HepG2 (cell line): ENCODE measurements around the gene MRPL51. TPM values are rescaled to one million over a fixed set of nuclear protein-coding genes. Genes with fewer than 3 reads are reported as not detected.

ENCODE experiments used
- DNMT1 ChIP-seq: sonication (generic); formaldehyde crosslinking; IDR thresholded peaks from 2 replicates; pipeline ENCODE4 v1.5.1; 2020; ENCODE audit warnings: mild to moderate bottlenecking, missing genetic modification reagents
- FOXA1 ChIP-seq, 2 experiments: fragments of 450-650 bp in 1 of 2; sonication (generic) in 1 of 2; formaldehyde crosslinking in 1 of 2; IDR thresholded peaks; 2 replicates each; pipeline versions ENCODE4 v1.4.0 to v1.6.1; 2016 to 2020; ENCODE audit warnings: missing genetic modification reagents in 1 of 2
- FOXK2 ChIP-seq: fragments of 450-650 bp; IDR thresholded peaks from 2 replicates; pipeline ENCODE4 v1.6.1; 2016
- GATA4 ChIP-seq: sonication (generic); IDR thresholded peaks from 2 replicates; pipeline ENCODE4 v1.6.1; 2016; ENCODE audit warnings: antibody characterized with exemption, low read depth, borderline replicate concordance
- HNRNPH1 ChIP-seq: fragments of 200-400 bp; formaldehyde crosslinking; optimal IDR thresholded peaks from 2 replicates; pipeline ENCODE3; 2017; ENCODE audit warnings: mild to moderate bottlenecking, low read depth, low read length
- KAT8 ChIP-seq: IDR thresholded peaks from 2 replicates; pipeline ENCODE4 v1.6.1; 2016; ENCODE audit warnings: missing genetic modification reagents, missing compliant biosample characterization
- MYC ChIP-seq: sonication (generic); formaldehyde crosslinking; IDR thresholded peaks from 2 replicates; pipeline ENCODE4 v1.9.0; 2021; ENCODE audit warnings: missing genetic modification reagents, borderline replicate concordance
- PBX2 ChIP-seq: IDR thresholded peaks from 2 replicates; pipeline ENCODE4 v1.6.1; 2016; ENCODE audit warnings: control low read depth
- RBAK ChIP-seq: sonication (generic); formaldehyde crosslinking; IDR thresholded peaks from 2 replicates; pipeline ENCODE4 v1.5.1; 2020; ENCODE audit warnings: mild to moderate bottlenecking, missing genetic modification reagents
- RFX3 ChIP-seq: IDR thresholded peaks from 2 replicates; pipeline ENCODE4 v1.6.1; 2016; ENCODE audit warnings: missing biosample characterization, missing genetic modification reagents
- RFXAP ChIP-seq: sonication (generic); formaldehyde crosslinking; IDR thresholded peaks from 2 replicates; pipeline ENCODE4 v1.4.0; 2020; ENCODE audit warnings: missing genetic modification reagents, borderline replicate concordance
- SMAD9 ChIP-seq: sonication (generic); formaldehyde crosslinking; IDR thresholded peaks from 2 replicates; pipeline ENCODE4 v1.5.1; 2020; ENCODE audit warnings: mild to moderate bottlenecking, missing genetic modification reagents
- SSRP1 ChIP-seq: IDR thresholded peaks from 2 replicates; pipeline ENCODE4 v1.6.1; 2016; ENCODE audit warnings: control low read depth
- SYNCRIP ChIP-seq: fragments of 200-400 bp; formaldehyde crosslinking; IDR thresholded peaks from 2 replicates; pipeline ENCODE4 v1.6.1; 2018; ENCODE audit warnings: mild to moderate bottlenecking, low read depth, low read length; ENCODE audit not compliant: insufficient read depth
- TCF12 ChIP-seq, 2 experiments: fragments of 450-650 bp in 1 of 2; sonication (generic) in 1 of 2; formaldehyde crosslinking in 1 of 2; IDR thresholded peaks; 2 replicates each; pipeline versions ENCODE4 v1.6.1 to v1.8.0; 2017 to 2022; ENCODE audit warnings: antibody characterized with exemption in 1 of 2, mild to moderate bottlenecking in 1 of 2, missing genetic modification reagents in 1 of 2, moderate library complexity in 1 of 2
- THAP11 ChIP-seq: IDR thresholded peaks from 2 replicates; pipeline ENCODE4 v1.6.1; 2016; ENCODE audit warnings: missing biosample characterization, missing genetic modification reagents
- ZBTB10 ChIP-seq: sonication (generic); formaldehyde crosslinking; IDR thresholded peaks from 2 replicates; pipeline ENCODE4 v1.4.0; 2020; ENCODE audit warnings: missing genetic modification reagents, borderline replicate concordance
- ZBTB26 ChIP-seq: IDR thresholded peaks from 2 replicates; pipeline ENCODE4 v1.6.1; 2016; ENCODE audit warnings: missing compliant biosample characterization, missing genetic modification reagents, borderline replicate concordance
- ZBTB3 ChIP-seq: sonication (generic); formaldehyde crosslinking; IDR thresholded peaks from 2 replicates; pipeline ENCODE4 v1.4.0; 2020; ENCODE audit warnings: low read depth, mild to moderate bottlenecking, moderate library complexity, missing genetic modification reagents, borderline replicate concordance
- ZFX ChIP-seq: sonication (generic); formaldehyde crosslinking; IDR thresholded peaks from 2 replicates; pipeline ENCODE4 v1.4.0; 2020; ENCODE audit warnings: mild to moderate bottlenecking, low read depth, missing genetic modification reagents, moderate library complexity
- ZNF556 ChIP-seq: sonication (generic); formaldehyde crosslinking; IDR thresholded peaks from 2 replicates; pipeline ENCODE4 v1.4.0; 2020; ENCODE audit warnings: mild to moderate bottlenecking, missing genetic modification reagents, borderline replicate concordance
- ZNF616 ChIP-seq: sonication (generic); formaldehyde crosslinking; IDR thresholded peaks from 2 replicates; pipeline ENCODE4 v1.5.0; 2020; ENCODE audit warnings: low read depth, mild to moderate bottlenecking, missing genetic modification reagents
- ZSCAN21 ChIP-seq: sonication (generic); formaldehyde crosslinking; IDR thresholded peaks from 2 replicates; pipeline ENCODE4 v1.8.0; 2022; ENCODE audit warnings: mild to moderate bottlenecking, missing genetic modification reagents, moderate library complexity, borderline replicate concordance
- polyA plus RNA-seq, 8 experiments: library from polyadenylated mRNA; depleted of rRNA in 3 of 8; stranded (reverse) in 7 of 8; unstranded in 1 of 8; fragments of >200 nt; fragmentation: Illumina TruSeq in 4 of 8; extraction: Trizol in 4 of 8; gene quantifications; 2 replicates each; pipeline versions ENCODE4 v1.2.1 to v1.2.3, GENCODE V29; 2011 to 2016; ENCODE audit warnings: low read depth in 4 of 8, missing spikeins in 1 of 8, mixed read lengths in 1 of 8; ENCODE audit not compliant: insufficient read depth in 1 of 8
- total RNA-seq, 5 experiments: library from RNA; depleted of rRNA; stranded (reverse); fragments of >200 nt; fragmentation: Illumina TruSeq; extraction: Trizol; gene quantifications; 2 replicates each; pipeline ENCODE4 v1.2.3, GENCODE V29; 2016; ENCODE audit warnings: low read depth in 1 of 5

MRPL51 gene
- total and polyA plus RNA-seq, 2 of the 13 experiments (the other 11 are each of a cell fraction or from before 2014, with no cell fraction given) = 64.8 to 278 TPM

- TF ChIP-seq ZBTB3 (CRISPR knock-in tag) = no peak
- TF ChIP-seq KAT8 (CRISPR knock-in tag) = no peak
- TF ChIP-seq HNRNPH1 = peak; percentile 57
- TF ChIP-seq FOXK2 = no peak
- no peak for TF ChIP-seq ZBTB26 (CRISPR knock-in tag)
- TF ChIP-seq RFXAP = no peak
- no peak for TF ChIP-seq THAP11 (CRISPR knock-in tag)
- TF ChIP-seq RFX3 (CRISPR knock-in tag) = no peak
- no peak for TF ChIP-seq ZBTB10
- TF ChIP-seq SYNCRIP = no peak
- TF ChIP-seq FOXA1 (IDR thresholded peaks at IDR 0.05) = no peak
- no peak for TF ChIP-seq FOXA1 (CRISPR knock-in tag; IDR thresholded peaks at IDR 0.05)
- TF ChIP-seq GATA4 = 0 out of 2 replicates have a peak, but pooled peaks have one; percentile 48
- TF ChIP-seq ZNF616 (CRISPR knock-in tag) = no peak
- no peak for TF ChIP-seq ZSCAN21 (CRISPR knock-in tag)
- peak; percentile 56 for TF ChIP-seq SSRP1
- TF ChIP-seq DNMT1 = no peak
- no peak for TF ChIP-seq RBAK (CRISPR knock-in tag)
- TF ChIP-seq SMAD9 = no peak
- TF ChIP-seq TCF12 (IDR thresholded peaks at IDR 0.05) = no peak
- TF ChIP-seq TCF12 (CRISPR knock-in tag; IDR thresholded peaks at IDR 0.05) = no peak
- no peak for TF ChIP-seq ZNF556 (CRISPR knock-in tag)
- no peak for TF ChIP-seq MYC (CRISPR knock-in tag)
- peak; percentile 24; the same call in 1 of the 2 replicates for TF ChIP-seq ZFX (CRISPR knock-in tag)
- TF ChIP-seq PBX2 (CRISPR knock-in tag) = no peak
These were observed 45.6 kb upstream of the MRPL51 start (continued) for GRCh38 chr12:6538420-6539313.
